Transverse colon (tissue), 4 donors: ENCODE data around the gene WDR5B.

Experiments used
- CTCF ChIP-seq, 5 experiments: fragments of 200-600 bp in 3 of 5; fragments of 450-650 bp in 2 of 5; sonication (generic) in 3 of 5; IDR thresholded peaks; 1 replicate in 2 of 5; 2 replicates in 3 of 5; pipeline ENCODE4 v1.5.1; 2016 to 2017; ENCODE audit warnings: antibody characterized with exemption in 5 of 5, inconsistent platforms in 3 of 5, mild to moderate bottlenecking in 2 of 5, moderate library complexity in 1 of 5
- EP300 ChIP-seq: sonication (generic); formaldehyde crosslinking; IDR thresholded peaks from one replicate; pipeline ENCODE4 v1.6.1; 2017; ENCODE audit warnings: antibody characterized with exemption, low read depth
- POLR2A ChIP-seq: fragments of 450-650 bp; IDR thresholded peaks from one replicate; pipeline ENCODE4 v1.6.1; 2016; ENCODE audit warnings: antibody characterized with exemption, mild to moderate bottlenecking, moderate library complexity
- POLR2AphosphoS5 ChIP-seq, 3 donors: sonication (generic); formaldehyde crosslinking; IDR thresholded peaks; one replicate each; pipeline ENCODE4 v1.6.1; 2016; ENCODE audit warnings: antibody characterized with exemption in 3 of 3

- TF ChIP-seq CTCF (IDR thresholded peaks at IDR 0.05) (no peak), POLR2A (no peak), POLR2AphosphoS5 (IDR thresholded peaks at IDR 0.05) (no peak), EP300 (no peak)
Measured at GRCh38 chr3:122409446-122409845, 6.4 kb downstream of the WDR5B start.
